Skeletal muscle cell (primary cell): Measurements from ENCODE around the gene DYNLT2B.
A peak's percentile ranks its signal among the peaks of the same experiment; 100 is the strongest.
"Not testable (repeated sequence)": the region's sequence is repeated elsewhere in the genome, so short reads cannot be mapped to it uniquely, and the experiment has no call there.

Experiments
- DNase-seq: peaks from one replicate; pipeline ENCODE4 v3.0.0-alpha.2; 2010; ENCODE audit warnings: low read depth
- H3K4me3 ChIP-seq: 2 replicates; pipeline ENCODE4 v1.5.1; 2011; ENCODE audit warnings: low read depth, mild to moderate bottlenecking, control low read depth, low read length, moderate library complexity

The DYNLT2B gene

DNA sequence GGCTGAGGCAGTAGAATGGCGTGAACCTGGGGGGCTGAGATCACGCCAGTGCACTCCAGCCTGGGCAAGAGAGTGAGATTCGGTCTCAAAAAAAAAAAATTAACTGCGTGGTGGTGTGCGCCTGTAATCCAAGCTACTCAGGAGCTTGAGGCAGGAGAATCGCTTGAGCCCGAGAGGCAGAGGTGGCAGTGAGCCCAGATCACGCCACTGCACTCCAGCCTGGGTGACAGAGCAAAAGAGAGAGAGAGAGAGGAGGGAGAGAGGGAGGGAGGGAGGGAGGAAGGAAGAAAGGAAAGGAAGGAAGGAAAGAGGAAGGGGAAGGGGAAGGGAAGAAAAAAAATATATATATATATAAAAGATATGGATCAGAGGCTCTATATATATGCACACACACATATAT is 14.1 kb upstream of the DYNLT2B start:
- no peak overlapping the region for H3K4me3 ChIP-seq
- no peak for DNase-seq

- no peak for DNase-seq
- H3K4me3 ChIP-seq: no peak overlapping the region
These were observed 9.4 kb upstream of the DYNLT2B start for GRCh38 chr3:196327405-196327804.

DNA sequence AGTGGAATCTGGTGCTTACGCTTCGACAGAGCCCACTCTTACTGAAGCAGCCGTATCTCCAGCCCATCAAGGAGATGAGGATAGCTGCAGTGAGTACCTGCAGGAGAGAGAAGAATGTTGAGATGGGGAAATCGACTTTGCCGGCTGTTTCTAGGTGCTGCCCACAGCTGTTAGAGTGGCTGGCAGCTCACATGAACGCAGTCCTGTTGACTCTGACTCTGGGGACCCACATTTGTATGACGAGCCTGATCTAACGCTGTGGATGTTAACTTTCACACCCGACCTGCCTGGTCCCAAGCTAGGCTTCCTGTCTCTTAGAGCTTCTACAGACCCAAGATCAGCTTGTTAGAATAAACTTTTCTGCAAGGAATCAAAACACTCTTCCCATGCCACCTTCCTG is 8.9 kb upstream of the DYNLT2B start:
- no peak for DNase-seq
- no peak overlapping the region for H3K4me3 ChIP-seq

GRCh38 chr3:196323691-196324090 is 5.7 kb upstream of the DYNLT2B start:
- no peak for DNase-seq
- no peak overlapping the region for H3K4me3 ChIP-seq

DNA sequence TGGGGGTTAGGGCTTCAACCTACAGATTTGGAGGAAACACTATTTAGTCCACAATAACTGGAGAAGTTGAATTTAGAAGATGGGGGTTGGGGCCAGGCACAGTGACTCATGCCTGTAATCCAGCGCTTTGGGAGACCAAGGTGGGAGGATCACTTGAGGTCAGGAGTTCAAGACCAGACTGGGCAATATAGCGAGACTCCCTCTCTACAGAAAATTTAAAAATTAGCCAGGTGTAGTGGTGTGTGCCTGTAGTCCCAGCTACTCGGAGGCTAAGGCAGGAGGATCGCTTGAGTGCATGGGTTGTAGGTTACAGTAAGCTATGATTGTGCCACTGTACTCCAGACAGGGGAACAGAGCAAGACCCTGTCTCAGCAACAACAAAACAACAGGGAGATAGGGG is 5.0 kb upstream of the DYNLT2B start:
- no peak for DNase-seq
- no peak overlapping the region for H3K4me3 ChIP-seq

GRCh38 chr3:196321162-196321561 is 3.1 kb upstream of the DYNLT2B start:
- no peak for DNase-seq

DNA sequence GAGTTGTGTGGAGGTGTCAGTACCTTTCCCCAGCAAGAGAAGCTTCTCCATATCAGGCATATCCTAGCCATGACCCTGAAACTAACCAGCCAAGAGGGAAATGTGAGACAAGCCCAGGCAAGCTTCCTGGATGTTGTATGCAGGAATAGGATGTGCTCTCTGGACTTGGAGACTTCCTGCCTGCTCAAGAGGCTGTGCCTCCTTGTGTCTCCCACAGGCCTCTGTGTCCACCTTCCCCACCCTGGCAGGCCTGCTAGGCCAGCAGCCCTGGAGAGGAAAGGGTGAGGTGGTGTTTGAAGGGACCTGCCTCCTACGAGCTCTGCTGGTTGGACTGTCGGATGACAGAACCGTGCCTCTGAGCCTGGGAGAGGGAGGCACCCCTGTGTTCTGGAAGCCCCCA is 2.1 kb upstream of the DYNLT2B start:
- no peak overlapping the region for H3K4me3 ChIP-seq
- no peak for DNase-seq

More at GRCh38 chr3:196321162-196321561, 3.1 kb upstream of the DYNLT2B start:
- H3K4me3 ChIP-seq: no peak overlapping the region

DNA sequence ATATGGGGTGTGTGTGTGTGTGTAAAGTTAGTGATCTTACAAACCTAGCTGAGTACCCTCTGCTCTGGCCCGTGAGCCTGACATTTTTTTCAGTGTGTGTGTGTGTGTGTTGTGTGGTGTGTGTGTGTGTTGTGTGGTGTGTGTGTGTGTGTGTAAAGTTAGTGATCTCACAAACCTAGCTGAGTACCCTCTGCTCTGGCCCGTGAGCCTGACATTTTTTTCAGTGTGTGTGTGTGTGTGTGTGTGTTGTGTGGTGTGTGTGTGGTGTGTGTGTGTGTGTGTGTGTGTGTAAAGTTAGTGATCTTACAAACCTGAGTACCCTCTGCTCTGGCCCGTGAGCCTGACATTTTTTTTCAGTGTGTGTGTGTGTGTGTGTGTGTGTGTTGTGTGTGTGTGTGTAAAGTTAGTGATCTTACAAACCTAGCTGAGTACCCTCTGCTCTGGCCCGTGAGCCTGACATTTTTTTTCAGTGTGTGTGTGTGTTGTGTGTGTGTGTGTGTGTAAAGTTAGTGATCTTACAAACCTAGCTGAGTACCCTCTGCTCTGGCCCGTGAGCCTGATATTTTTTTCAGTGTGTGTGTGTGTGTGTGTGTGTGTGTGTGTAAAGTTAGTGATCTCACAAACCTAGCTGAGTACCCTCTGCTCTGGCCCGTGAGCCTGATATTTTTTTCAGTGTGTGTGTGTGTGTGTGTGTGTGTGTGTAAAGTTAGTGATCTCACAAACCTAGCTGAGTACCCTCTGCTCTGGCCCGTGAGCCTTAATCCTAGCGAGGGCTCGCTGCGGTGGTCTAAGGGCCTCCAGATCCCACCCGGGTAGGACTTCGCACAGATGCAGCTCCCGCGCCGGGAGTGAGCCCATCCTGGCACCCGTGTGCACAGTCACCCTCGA is 997 bp downstream of the DYNLT2B start:
- H3K4me3 ChIP-seq: peak overlapping the region; percentile 70
- not testable (repeated sequence) for DNase-seq

- no peak for DNase-seq
- no peak overlapping the region for H3K4me3 ChIP-seq
These were observed 2.2 kb downstream of the DYNLT2B start for GRCh38 chr3:196315821-196316220.

GRCh38 chr3:196314597-196314996 is 3.4 kb downstream of the DYNLT2B start:
- no peak for DNase-seq
- no peak overlapping the region for H3K4me3 ChIP-seq

- H3K4me3 ChIP-seq, DNase-seq: not testable (repeated sequence)
These were observed 4.0 kb downstream of the DYNLT2B start for GRCh38 chr3:196314086-196314485.

GRCh38 chr3:196302960-196303359 is 15.1 kb downstream of the DYNLT2B start:
- H3K4me3 ChIP-seq, DNase-seq: not testable (repeated sequence)

DNA sequence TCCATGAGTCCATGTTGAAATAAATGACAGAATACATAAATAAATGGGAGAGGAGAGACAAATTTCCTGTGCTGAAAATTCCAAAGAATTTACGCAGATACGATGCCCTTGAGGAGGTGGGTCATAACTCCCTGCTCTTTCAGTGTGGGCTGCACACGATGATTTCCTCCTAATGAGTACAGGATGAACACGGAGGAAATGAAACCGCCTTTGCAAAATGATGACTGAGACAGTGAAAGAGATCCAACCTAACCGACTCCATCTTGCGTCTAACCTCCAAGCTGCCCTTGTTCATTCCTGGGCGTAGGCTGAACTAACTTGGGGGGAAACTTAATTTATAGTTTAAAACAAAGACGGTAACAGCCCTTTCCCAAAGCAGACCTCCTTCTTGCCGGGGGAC is 15.5 kb downstream of the DYNLT2B start:
- not testable (repeated sequence) for DNase-seq, H3K4me3 ChIP-seq

DNA sequence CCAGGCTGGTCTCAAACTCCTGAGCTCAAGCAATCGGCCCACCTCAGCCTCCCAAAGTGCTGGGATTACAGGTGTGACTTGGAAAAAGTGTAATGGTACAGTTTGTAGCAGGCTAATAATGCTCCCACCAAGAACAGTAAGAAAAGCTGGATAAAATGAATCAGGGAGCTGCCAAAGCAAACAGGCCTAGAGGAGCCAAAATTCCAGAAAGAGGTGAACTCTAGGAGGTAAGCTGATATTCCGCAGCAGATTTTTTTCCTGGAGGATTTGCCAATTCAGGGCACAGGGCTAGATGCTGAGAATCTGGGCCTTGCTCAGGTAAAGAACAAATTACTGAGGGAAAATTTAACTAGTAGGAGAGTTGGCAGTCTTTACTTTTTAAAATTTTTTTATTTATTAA is 19.5 kb downstream of the DYNLT2B start:
- DNase-seq: no peak
- H3K4me3 ChIP-seq: no peak overlapping the region

DNA sequence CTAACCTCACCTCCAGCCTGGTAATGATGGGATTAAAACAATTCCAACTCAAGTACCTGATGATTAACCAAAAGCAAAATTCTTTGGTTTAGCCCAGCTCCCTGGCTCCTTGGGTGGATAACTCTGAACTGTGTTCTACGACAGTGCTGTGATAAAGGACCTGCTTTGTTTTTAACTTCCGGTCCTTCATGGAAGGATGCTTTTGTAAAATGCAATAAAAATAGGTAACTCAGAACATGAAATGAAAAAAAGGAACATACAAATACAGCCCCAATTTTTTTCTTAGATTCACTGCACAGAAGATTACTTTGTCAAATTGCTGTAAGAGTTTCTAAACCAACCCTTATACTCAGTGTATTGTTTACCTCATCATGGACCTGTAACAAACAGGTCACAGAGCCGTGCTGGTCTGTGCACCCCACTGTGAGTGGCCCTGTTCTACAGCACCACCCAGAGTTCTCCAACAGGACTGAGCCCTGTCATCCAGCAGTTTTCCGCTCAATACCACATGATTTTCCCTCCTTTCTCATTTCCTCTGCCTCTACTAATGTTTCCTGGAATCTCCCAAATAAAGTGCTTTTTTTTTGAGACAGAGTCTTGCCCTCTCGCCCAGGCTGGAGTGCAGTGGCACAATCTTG is 25.6 kb downstream of the DYNLT2B start:
- DNase-seq: no peak
- H3K4me3 ChIP-seq: no peak overlapping the region

DNA sequence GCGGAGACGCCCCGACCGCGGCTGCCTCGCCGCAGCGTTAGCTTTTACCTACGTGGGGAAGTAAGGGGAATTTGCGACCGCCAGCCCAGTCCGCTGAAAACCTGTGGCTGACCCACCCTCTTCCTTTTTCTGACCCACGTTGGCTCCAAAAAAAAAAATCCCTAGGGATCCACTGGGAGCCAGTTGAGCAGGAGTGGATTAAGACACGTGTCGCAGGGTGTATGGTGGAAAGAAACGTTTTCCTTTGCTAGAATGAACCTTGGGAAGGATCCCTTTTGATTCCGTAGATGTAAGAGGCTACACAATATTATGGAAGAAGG is 29.9 kb downstream of the DYNLT2B start:
- H3K4me3 ChIP-seq: peak overlapping the region; percentile 99
- no peak for DNase-seq

GRCh38 chr3:196287440-196288140 is 30.4 kb downstream of the DYNLT2B start, which contains the start of gene PCYT1A:
Gene PCYT1A (minus strand): TSS chr3:196287726. CDS start chr3:196270531, 17,195 bp downstream.
- peak within 1 kb of the TSS; percentile 99 for H3K4me3 ChIP-seq
- peak; percentile 77 for DNase-seq

GRCh38 chr3:196287090-196287439 is 31.0 kb downstream of the DYNLT2B start:
- DNase-seq: no peak
- H3K4me3 ChIP-seq: peak overlapping the region; percentile 99

DNA sequence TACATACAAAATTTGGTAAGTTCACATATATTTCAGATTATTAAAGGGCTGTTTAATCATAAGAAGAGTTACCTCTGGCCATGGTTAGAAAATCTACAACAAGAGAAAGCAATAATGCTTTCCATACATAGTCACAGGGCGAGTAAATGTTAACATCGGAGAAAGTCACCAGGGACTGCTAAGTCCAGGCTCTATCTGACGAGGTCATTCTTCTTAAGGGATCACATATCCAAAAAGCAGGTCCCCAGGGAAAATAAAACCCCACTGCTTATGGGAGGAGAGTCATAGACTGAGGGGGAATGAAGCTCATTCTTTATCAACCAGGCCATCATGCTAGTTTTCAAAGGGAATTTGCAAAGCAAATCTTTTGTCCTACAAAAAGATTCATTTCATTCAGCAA is 33.6 kb downstream of the DYNLT2B start:
- DNase-seq: no peak
- no peak overlapping the region for H3K4me3 ChIP-seq

GRCh38 chr3:196281962-196282361 is 36.1 kb downstream of the DYNLT2B start:
- no peak overlapping the region for H3K4me3 ChIP-seq
- DNase-seq: no peak
